Activated T-helper 17 cell treated with anti-CD3 and anti-CD28 coated beads, Interleukin-2, amount 50 U/mL, for 72 hours (primary cell): Measurements from ENCODE around the gene CHN1. TPM values are rescaled to one million over a fixed set of nuclear protein-coding genes. Genes with fewer than 3 reads are reported as not detected.

ENCODE experiments used
- ATAC-seq: fragments of 150-1000 bp; cut with Tn5 transposase; replicated peaks from 2 replicates; pipeline ENCODE4 v1.10.0; 2021; ENCODE audit warnings: mild to moderate bottlenecking, moderate library complexity
- H3K27ac Mint-ChIP-seq: one replicate; pipeline ENCODE4 v1.8.0; 2022; ENCODE audit warnings: mixed read lengths
- H3K27me3 Mint-ChIP-seq: one replicate; pipeline ENCODE4 v1.8.0; 2022; ENCODE audit warnings: mixed read lengths
- H3K36me3 Mint-ChIP-seq: one replicate; pipeline ENCODE4 v1.8.0; 2022; ENCODE audit warnings: low read depth, mild to moderate bottlenecking, mixed read lengths
- H3K4me1 Mint-ChIP-seq: one replicate; pipeline ENCODE4 v1.8.0; 2022; ENCODE audit warnings: mixed read lengths
- H3K4me3 Mint-ChIP-seq: one replicate; pipeline ENCODE4 v1.8.0; 2022; ENCODE audit warnings: mild to moderate bottlenecking, mixed read lengths
- H3K9me3 Mint-ChIP-seq: one replicate; pipeline ENCODE4 v1.8.0; 2022; ENCODE audit warnings: mixed read lengths
- total RNA-seq, 2 donors: library from RNA; stranded (reverse); gene quantifications; one replicate each; pipeline ENCODE4 v1.2.3, GENCODE V29; 2022

Gene CHN1
- total RNA-seq, 2 donors from 2014 or later: 8.8 to 15.5 TPM

- Mint-ChIP-seq H3K4me1 (peaks cover 12% of the 10 kb centered on the region), H3K27ac (no peak overlapping the region), H3K4me3 (peak overlapping the region; percentile 13), H3K9me3 (no peaks in the 10 kb centered on the region), H3K27me3 (no peaks in the 10 kb centered on the region), H3K36me3 (no peaks in the 10 kb centered on the region)
- peak; percentile 30 for ATAC-seq
Measured at GRCh38 chr2:174800436-174801205, 204.6 kb downstream of the CHN1 start.

GRCh38 chr2:174798801-174799200 is 206.4 kb downstream of the CHN1 start:
- H3K27ac Mint-ChIP-seq: no peak overlapping the region
- H3K27me3 Mint-ChIP-seq: no peaks in the 10 kb centered on the region
- ATAC-seq: no peak
- no peak overlapping the region for H3K4me3 Mint-ChIP-seq
- H3K4me1 Mint-ChIP-seq: peaks cover 12% of the 10 kb centered on the region
- no peaks in the 10 kb centered on the region for H3K36me3 Mint-ChIP-seq
- no peaks in the 10 kb centered on the region for H3K9me3 Mint-ChIP-seq

GRCh38 chr2:174797781-174798276 is 207.4 kb downstream of the CHN1 start:
- Mint-ChIP-seq H3K27me3 (no peaks in the 10 kb centered on the region), H3K9me3 (no peaks in the 10 kb centered on the region), H3K36me3 (no peaks in the 10 kb centered on the region), H3K27ac (peak overlapping the region; percentile 20), H3K4me1 (peaks cover 12% of the 10 kb centered on the region), H3K4me3 (no peak overlapping the region)
- no peak for ATAC-seq

- no peaks in the 10 kb centered on the region for H3K36me3 Mint-ChIP-seq
- peak overlapping the region; percentile 59 for H3K4me3 Mint-ChIP-seq
- H3K27me3 Mint-ChIP-seq: no peaks in the 10 kb centered on the region
- H3K9me3 Mint-ChIP-seq: no peaks in the 10 kb centered on the region
- H3K27ac Mint-ChIP-seq: peak overlapping the region; percentile 91
- H3K4me1 Mint-ChIP-seq: peaks cover 12% of the 10 kb centered on the region
- peak; percentile 43 for ATAC-seq
Measured at GRCh38 chr2:174796319-174796771, 208.8 kb downstream of the CHN1 start.

GRCh38 chr2:174794851-174795374 is 210.3 kb downstream of the CHN1 start:
- H3K27ac Mint-ChIP-seq: peak overlapping the region; percentile 91
- no peaks in the 10 kb centered on the region for H3K27me3 Mint-ChIP-seq
- H3K4me1 Mint-ChIP-seq: peaks cover 7% of the 10 kb centered on the region
- peak; percentile 73 for ATAC-seq
- no peaks in the 10 kb centered on the region for H3K36me3 Mint-ChIP-seq
- no peaks in the 10 kb centered on the region for H3K9me3 Mint-ChIP-seq
- peak overlapping the region; percentile 59 for H3K4me3 Mint-ChIP-seq

GRCh38 chr2:174792309-174793025 is 212.7 kb downstream of the CHN1 start:
- ATAC-seq: no peak
- H3K9me3 Mint-ChIP-seq: no peaks in the 10 kb centered on the region
- H3K27ac Mint-ChIP-seq: no peak overlapping the region
- no peaks in the 10 kb centered on the region for H3K36me3 Mint-ChIP-seq
- peaks cover 12% of the 10 kb centered on the region for H3K4me1 Mint-ChIP-seq
- H3K27me3 Mint-ChIP-seq: no peaks in the 10 kb centered on the region
- no peak overlapping the region for H3K4me3 Mint-ChIP-seq

- Mint-ChIP-seq H3K27me3 (no peaks in the 10 kb centered on the region), H3K4me3 (no peak overlapping the region), H3K27ac (no peak overlapping the region), H3K36me3 (no peaks in the 10 kb centered on the region), H3K4me1 (peaks cover 12% of the 10 kb centered on the region), H3K9me3 (no peaks in the 10 kb centered on the region)
- ATAC-seq: no peak
Measured at GRCh38 chr2:174791746-174792280, 213.4 kb downstream of the CHN1 start.

- Mint-ChIP-seq H3K27me3 (no peaks in the 10 kb centered on the region), H3K27ac (no peak overlapping the region)
- no peak for ATAC-seq
Measured at GRCh38 chr2:174791020-174791419, 214.2 kb downstream of the CHN1 start.

GRCh38 chr2:174789001-174789400 is 216.2 kb downstream of the CHN1 start:
- Mint-ChIP-seq H3K27ac (peak overlapping the region; percentile 71), H3K27me3 (no peaks in the 10 kb centered on the region), H3K9me3 (no peaks in the 10 kb centered on the region), H3K4me1 (peaks cover 5% of the 10 kb centered on the region), H3K36me3 (no peaks in the 10 kb centered on the region), H3K4me3 (peak overlapping the region; percentile 55)
- no peak for ATAC-seq

More at GRCh38 chr2:174791020-174791419, 214.2 kb downstream of the CHN1 start:
- no peak overlapping the region for H3K4me3 Mint-ChIP-seq
- no peaks in the 10 kb centered on the region for H3K36me3 Mint-ChIP-seq
- peaks cover 10% of the 10 kb centered on the region for H3K4me1 Mint-ChIP-seq
- no peaks in the 10 kb centered on the region for H3K9me3 Mint-ChIP-seq

- peak; percentile 50 for ATAC-seq
- H3K27ac Mint-ChIP-seq: peak overlapping the region; percentile 71
- H3K4me1 Mint-ChIP-seq: peaks cover 5% of the 10 kb centered on the region
- peak overlapping the region; percentile 55 for H3K4me3 Mint-ChIP-seq
- H3K9me3 Mint-ChIP-seq: no peaks in the 10 kb centered on the region
- no peaks in the 10 kb centered on the region for H3K36me3 Mint-ChIP-seq
- no peaks in the 10 kb centered on the region for H3K27me3 Mint-ChIP-seq
Measured at GRCh38 chr2:174788291-174788929, 216.8 kb downstream of the CHN1 start.

GRCh38 chr2:174787487-174788205 is 217.5 kb downstream of the CHN1 start:
- Mint-ChIP-seq H3K27ac (peak overlapping the region; percentile 71), H3K4me3 (peak overlapping the region; percentile 55), H3K27me3 (no peaks in the 10 kb centered on the region), H3K9me3 (no peaks in the 10 kb centered on the region), H3K36me3 (no peaks in the 10 kb centered on the region), H3K4me1 (peaks cover 5% of the 10 kb centered on the region)
- ATAC-seq: peak; percentile 53

GRCh38 chr2:174786066-174786725 is 219.0 kb downstream of the CHN1 start:
- Mint-ChIP-seq H3K4me3 (no peak overlapping the region), H3K27me3 (no peaks in the 10 kb centered on the region), H3K27ac (no peak overlapping the region), H3K36me3 (no peaks in the 10 kb centered on the region), H3K4me1 (peaks cover 5% of the 10 kb centered on the region), H3K9me3 (no peaks in the 10 kb centered on the region)
- ATAC-seq: no peak

GRCh38 chr2:174785481-174785880 is 219.7 kb downstream of the CHN1 start:
- Mint-ChIP-seq H3K9me3 (no peaks in the 10 kb centered on the region), H3K36me3 (no peaks in the 10 kb centered on the region), H3K4me1 (peaks cover 7% of the 10 kb centered on the region), H3K27ac (no peak overlapping the region), H3K4me3 (no peak overlapping the region), H3K27me3 (no peaks in the 10 kb centered on the region)
- ATAC-seq: no peak
